Embryonic facial prominence (tissue), 1 donor: ENCODE measurements around the gene SSTR5.
A peak's percentile ranks its signal among the peaks of the same experiment; 100 is the strongest.

Experiments used
- DNase-seq: peaks from one replicate; pipeline ENCODE4 v3.0.0-alpha.2; 2016; ENCODE audit errors: extremely low spot score

Gene SSTR5

DNA sequence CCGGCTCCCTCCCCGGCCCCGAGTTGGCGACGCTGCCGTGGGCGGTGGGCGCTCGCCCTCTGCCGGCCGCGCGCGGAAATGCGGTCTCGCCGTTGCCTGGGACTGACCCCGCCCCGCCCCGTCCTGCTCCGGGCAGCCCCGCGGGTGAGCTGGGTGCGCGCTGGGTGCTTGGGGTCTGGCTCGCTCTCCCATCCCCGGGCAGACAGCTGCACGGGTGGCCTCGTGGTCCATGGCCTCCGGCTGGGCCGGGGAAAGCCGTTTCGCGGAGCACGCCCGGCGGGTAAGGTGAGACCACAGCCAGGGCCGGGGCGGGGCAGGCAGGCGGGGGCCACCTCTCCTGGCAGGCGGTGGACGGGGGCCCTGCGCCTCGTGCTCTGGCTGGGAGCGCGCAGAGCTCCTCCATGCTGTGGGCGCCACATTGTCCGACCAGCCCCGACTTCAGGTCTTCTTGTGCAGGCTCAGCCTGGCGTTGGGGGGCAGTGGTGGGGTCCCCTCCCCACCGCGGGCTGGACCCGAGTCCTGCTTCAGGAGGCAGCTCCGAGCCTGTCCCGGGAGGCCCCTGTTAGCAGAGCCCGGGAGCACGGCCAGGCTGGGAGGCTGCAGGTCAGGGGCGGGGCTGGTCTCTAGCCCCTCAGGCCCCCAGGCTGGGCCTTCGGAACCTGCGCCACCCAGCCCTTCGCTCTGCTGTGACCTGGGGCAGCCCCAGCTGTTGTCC is 30.5 kb downstream of the SSTR5 start:
- peak; percentile 14 for DNase-seq

- no peak for DNase-seq
Observed at GRCh38 chr16:1103636-1103980, 31.1 kb downstream of the SSTR5 start.

DNA sequence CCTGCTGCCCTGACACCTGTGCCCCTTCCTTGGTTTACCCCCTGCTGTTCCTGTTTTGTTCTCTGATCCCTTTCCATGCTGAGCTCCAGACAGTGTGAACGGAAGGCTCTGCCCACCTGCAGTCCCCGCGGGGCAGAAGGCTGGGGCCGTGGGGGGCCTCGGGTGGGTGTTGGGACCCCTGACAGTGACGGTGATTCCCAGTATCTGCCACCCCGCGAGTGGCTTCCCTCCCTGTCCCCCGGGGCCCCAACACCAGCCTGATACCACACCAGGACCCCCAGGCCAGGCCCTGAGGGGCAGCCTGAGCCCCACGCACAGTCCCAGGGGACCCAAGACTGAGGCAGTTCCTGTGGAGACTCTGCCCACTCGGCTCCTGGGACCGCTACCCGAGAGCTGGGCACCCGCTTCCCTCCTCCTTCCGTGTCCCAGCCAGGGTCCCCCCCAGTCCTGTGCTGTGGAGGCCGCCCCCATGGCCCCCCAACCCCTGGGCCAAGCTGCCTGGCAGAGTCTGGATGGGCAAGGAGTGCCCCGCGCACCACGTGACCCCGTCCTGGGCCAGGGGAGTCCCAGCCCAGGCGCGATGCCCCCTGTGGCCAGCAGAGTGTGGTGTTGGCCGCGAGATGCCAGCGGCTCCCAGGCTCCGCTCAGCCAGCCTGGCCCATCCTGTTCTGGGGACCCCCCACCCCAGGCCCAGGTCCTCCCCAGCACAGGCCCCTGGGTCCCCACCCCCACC is 33.5 kb downstream of the SSTR5 start:
- DNase-seq = no peak

GRCh38 chr16:1106659-1107058 is 34.1 kb downstream of the SSTR5 start:
- DNase-seq = no peak

GRCh38 chr16:1107141-1107540 is 34.6 kb downstream of the SSTR5 start:
- no peak for DNase-seq

GRCh38 chr16:1107731-1108130 is 35.2 kb downstream of the SSTR5 start:
- DNase-seq = no peak

DNA sequence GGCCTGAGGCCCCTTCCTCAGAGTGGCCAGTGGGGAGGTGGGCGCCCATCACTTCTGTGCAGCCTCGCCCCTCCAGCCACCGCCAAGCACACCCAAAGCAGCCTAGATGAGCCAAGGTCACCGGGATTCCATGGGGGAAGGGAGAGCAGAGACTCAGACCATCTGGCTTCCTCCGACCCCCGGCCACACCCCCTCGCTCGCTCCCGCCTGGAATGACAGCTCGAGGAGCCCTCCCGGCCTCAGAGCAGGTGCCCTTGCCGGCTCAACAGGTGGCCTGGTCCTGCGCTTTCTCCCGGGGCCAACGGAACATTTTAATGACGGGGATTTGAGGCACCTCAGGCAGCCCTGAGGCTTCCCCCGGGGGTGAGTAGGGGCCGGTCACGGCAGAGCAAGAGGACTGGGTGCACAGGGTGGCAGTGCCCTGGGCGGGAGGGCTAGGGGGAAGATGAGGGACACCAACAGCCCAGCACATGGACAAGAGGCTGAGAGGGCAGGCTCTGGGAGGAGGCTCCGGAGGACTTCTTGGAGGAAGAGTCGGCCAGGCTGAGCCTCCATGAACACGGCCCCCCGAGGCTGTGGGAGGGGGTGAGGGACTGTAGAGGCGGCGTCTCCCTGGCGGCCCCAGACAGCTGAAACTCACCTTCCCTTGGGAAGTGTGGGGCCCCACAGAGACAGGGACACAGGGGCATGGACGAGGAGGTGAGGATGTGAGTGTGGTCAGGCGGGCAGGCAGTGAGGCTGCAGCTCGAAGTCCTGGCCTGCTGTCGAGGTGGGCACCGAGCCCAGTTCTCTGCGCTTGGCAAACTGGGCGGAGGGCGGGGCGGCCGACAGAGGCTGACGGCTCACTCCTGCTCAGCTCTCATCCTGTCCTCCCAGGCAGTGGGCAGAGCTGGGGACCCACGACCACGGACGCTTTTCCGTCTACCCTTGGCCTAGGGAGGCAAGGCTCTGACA is 36.0 kb downstream of the SSTR5 start:
- no peak for DNase-seq

DNA sequence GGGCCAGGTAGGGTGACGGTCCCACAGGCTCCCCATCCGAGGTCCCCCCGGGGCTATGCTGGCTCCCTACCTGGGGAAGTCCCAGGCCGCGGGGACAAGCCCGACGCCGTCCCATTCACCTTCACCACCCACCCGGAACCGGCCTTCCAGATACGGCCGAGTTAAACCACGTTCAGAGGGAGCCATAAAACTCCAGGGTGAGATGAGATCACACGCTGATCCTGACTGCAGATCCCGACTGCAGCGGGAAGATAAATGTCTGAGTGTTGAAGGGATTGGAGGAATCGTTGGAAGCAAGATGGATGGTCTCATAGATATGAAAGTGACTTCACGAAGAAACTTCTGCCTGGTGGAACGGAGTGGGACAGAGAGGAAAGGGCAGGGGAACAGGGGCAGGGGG is 37.1 kb downstream of the SSTR5 start:
- no peak for DNase-seq

DNA sequence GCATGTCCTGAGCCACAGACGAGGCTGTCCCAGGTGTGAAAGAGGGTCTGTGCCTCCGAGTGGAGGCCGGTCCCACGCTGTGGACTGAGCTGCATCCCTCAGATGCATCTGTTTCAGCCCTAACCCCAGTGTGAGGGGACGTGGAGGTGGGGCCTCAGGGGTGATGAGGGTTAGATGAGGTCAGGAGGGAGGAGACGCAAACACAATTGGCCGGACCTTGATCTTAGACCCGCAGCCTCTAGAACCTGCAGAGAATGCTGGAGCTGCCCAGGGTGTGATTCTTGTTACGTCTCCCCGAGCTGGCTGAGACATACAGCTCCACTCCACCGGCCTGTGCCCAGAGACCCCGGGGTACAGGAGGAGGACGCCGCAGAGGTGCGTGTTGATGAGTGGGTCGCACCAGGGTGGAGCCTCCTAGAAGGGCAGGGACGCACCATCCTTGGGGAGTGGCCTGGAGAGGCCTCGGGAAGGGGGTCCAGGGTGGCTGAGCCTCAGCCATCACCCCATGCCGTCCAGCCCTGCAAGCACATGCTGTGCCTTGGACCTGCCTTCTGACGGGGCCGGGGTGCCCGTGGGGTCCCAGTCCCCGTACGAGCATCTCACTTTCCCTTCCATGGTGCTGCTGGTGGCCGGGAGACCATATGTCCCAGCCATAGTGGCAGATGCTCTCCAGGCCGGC is 40.1 kb downstream of the SSTR5 start:
- DNase-seq = no peak

DNA sequence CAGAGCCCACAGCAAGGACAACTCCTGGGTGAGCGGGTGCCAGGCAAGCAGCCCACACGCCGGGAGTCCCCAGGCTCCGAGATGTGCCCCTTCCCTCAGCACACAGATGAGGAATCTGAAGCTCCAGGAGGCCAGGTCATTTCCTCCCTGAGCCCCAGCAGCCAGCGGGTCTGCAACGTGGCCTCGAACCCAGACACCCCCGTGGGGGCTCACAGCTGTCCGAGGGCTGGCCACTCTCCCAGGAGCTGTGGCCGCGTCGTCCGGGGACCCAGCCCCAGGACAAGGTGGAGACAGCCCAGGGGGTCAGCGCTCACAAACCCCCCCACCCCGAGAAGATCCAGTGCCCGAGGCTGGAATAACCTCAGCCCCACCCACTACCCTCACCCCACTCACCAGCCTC is 40.9 kb downstream of the SSTR5 start:
- DNase-seq = no peak

DNA sequence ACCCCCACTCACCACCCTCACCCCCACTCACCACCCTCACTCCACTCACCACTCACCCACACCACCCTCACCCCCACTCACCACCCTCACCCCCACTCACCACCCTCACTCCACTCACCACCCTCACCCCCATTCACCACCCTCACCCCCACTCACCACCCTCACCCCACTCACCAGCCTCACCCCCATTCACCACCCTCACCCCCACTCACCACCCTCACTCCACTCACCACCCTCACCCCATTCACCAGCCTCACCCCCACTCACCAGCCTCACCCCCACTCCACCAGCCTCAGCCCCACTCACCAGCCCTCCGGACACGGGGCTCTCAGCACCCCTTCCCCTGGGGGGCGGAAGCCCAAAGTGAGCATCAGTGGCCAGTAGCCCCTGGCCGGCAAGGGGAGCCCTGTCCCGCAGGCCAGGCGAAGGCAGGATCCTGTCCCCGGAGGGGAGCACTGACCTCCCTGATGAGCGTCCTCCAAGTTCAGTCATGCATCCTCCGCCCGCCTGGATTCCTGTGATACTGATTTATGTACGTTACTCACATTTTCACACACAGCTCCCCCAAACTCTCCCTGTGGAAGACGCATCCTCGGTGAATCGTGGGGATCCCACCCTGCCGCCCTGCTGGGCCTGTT is 41.5 kb downstream of the SSTR5 start:
- DNase-seq = no peak

- DNase-seq = no peak
Observed at GRCh38 chr16:1116693-1117077, 44.1 kb downstream of the SSTR5 start.

GRCh38 chr16:1117176-1117900 is 44.8 kb downstream of the SSTR5 start:
- no peak for DNase-seq

GRCh38 chr16:1117926-1118325 is 45.4 kb downstream of the SSTR5 start:
- DNase-seq = no peak

- DNase-seq = no peak
Observed at GRCh38 chr16:1119129-1119528, 46.6 kb downstream of the SSTR5 start.

- no peak for DNase-seq
Observed at GRCh38 chr16:1119766-1120576, 47.4 kb downstream of the SSTR5 start.

- DNase-seq = no peak
Observed at GRCh38 chr16:1120577-1120941, 48.0 kb downstream of the SSTR5 start.

DNA sequence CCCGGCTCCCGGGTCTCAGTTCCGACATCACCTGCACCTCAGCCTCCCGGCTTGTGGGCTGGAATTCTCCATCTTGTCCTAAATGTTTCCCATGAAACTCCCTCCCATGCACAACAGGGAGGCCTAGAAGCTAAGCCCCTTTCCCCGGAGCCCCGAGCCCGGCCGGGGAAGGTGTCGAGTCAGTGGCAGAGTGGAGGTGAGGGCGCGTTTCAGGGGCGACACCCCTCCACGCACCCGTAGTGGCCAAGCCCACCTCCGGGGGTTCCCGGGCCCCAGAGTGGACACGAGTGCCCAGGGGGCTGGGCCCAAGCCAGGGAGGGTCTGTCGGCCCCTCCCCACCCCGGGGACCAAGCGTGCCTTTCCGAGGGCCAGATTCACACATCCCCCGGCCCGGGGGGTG is 48.5 kb downstream of the SSTR5 start:
- DNase-seq = no peak

- no peak for DNase-seq
Observed at GRCh38 chr16:1121601-1122397, 49.3 kb downstream of the SSTR5 start.
